ENCODE data around the gene GALNT9. TPM values are rescaled to one million over a fixed set of nuclear protein-coding genes. Genes with fewer than 3 reads are reported as not detected.

Gene GALNT9
- polyA plus RNA-seq, 1 of the 3 experiments (the other 2 are of a cell fraction), result not detected

DNA sequence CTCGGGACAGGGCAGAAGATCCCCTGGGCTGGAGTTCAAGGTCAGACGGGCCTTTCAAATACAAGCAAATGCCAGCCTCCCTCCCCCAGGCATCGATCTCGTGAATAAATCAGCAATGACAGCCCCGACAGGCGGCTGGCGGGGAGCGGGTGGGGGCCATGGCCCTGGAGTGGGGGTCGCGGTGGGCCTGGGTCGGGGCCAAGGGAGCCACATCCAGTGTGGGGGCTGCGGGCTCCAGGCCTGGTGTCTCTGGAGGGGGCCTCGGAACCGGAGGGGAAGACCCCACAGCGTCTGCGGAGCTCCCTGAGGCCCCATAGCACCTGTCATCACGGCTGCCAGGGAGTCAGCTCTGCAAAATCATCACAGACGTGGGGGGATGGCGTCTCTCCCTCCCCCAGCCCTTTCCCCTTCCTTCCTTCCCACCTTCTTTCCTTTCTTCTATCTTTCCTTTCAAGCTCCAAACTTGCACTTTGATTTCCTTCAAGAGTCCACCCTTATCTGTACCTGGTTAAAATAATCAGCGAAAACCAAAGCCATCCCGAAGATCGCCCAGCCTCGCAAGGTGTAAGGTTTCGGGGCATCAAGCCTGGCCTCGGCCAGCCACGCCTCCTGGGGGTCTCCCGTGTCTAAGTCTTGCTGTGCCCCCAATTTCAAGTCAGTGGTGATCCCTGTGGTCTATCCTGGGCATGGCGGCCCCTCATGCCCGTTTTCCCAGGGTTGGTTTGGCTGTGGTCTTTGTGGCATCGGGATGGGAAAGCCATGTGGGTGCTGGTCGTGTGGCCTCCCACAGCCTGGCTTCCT, 93.1 kb downstream of the GALNT9 start (continued):
- TF ChIP-seq, protein P1, sequence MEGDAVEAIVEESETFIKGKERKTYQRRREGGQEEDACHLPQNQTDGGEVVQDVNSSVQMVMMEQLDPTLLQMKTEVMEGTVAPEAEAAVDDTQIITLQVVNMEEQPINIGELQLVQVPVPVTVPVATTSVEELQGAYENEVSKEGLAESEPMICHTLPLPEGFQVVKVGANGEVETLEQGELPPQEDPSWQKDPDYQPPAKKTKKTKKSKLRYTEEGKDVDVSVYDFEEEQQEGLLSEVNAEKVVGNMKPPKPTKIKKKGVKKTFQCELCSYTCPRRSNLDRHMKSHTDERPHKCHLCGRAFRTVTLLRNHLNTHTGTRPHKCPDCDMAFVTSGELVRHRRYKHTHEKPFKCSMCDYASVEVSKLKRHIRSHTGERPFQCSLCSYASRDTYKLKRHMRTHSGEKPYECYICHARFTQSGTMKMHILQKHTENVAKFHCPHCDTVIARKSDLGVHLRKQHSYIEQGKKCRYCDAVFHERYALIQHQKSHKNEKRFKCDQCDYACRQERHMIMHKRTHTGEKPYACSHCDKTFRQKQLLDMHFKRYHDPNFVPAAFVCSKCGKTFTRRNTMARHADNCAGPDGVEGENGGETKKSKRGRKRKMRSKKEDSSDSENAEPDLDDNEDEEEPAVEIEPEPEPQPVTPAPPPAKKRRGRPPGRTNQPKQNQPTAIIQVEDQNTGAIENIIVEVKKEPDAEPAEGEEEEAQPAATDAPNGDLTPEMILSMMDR (IDR thresholded peaks at IDR 0.05), result no peak
- TF ChIP-seq MEF2A (IDR thresholded peaks at IDR 0.05; ENCODE audit: borderline replicate concordance, low read depth) (no peak), GATA2 (CRISPR knock-in tag; IDR thresholded peaks at IDR 0.05) (no peak), YY1 (IDR thresholded peaks at IDR 0.05; ENCODE audit: low read depth) (no peak), RXRA (IDR thresholded peaks at IDR 0.05; ENCODE audit: borderline replicate concordance, low read depth) (no peak), TEAD4 (IDR thresholded peaks at IDR 0.05; ENCODE audit: borderline replicate concordance, insufficient read depth) (no peak)

- no peak for TF ChIP-seq ELF1 (IDR thresholded peaks at IDR 0.05)
- H4K20me1 ChIP-seq (ENCODE audit: insufficient read depth), result no peaks in the 10 kb centered on the region
- DNase-seq, result no peak
- ChIA-PET CTCF (no interaction called here), POLR2A (no interaction called here)
- no peak overlapping the region for H3K9ac ChIP-seq
- no peak overlapping the region for H3K27ac ChIP-seq (ENCODE audit: low read depth in 2 of 2, low read length in 1 of 2)
- no peaks in the 10 kb centered on the region for H3K9me2 ChIP-seq
- H3K79me2 ChIP-seq (ENCODE audit: insufficient read depth), result no peaks in the 10 kb centered on the region
- no peaks in the 10 kb centered on the region for H3K36me3 ChIP-seq (replicated peaks in 1 of 2; ENCODE audit: control insufficient read depth in 1 of 2, insufficient read depth in 2 of 2, low read length in 1 of 2)
- WGBS (ENCODE audit: low lambda C conversion rate), result 8% methylated on average over 16 of the region's 25 CpGs
- peaks cover 35% of the 10 kb centered on the region for H3K27me3 ChIP-seq (ENCODE audit: insufficient read depth)
- H3F3A ChIP-seq (replicated peaks; ENCODE audit: insufficient read depth), result peaks cover 7% of the 10 kb centered on the region
- no peaks in the 10 kb centered on the region for H3K4me1 ChIP-seq (ENCODE audit: control insufficient read depth in 1 of 2, insufficient read depth in 2 of 2, low read depth in 1 of 2, low read length in 1 of 2)
- no peak overlapping the region for H2AFZ ChIP-seq (ENCODE audit: low read depth)
- no peak overlapping the region for H3K4me3 ChIP-seq (ENCODE audit: low read depth in 2 of 2, low read length in 1 of 2)
- no peak overlapping the region for H3K4me2 ChIP-seq
- H3K9me3 ChIP-seq, result no peaks in the 10 kb centered on the region
Measured at GRCh38 chr12:132235116-132235820, 94.1 kb downstream of the GALNT9 start.

DNA sequence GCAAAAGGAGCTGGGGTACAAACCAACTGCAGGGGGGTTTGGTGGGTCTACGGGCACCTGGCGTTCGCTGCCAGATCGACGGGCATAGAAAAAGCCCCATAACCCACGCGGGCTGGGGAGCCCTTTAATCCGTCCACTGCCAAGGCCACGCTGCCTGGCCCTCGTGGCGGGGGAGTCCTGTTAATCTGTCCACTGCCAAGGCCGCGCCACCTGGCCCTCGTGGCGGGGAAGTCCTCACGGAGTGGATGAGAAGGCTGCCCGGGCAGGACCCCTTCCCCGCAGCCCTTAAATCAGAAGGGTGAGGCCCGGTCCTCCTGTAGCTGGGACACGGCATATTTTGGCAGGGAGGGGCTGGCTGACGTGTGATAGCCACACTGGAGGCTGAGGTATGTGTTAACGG, 99.0 kb downstream of the GALNT9 start:
- TF ChIP-seq GATA2 (CRISPR knock-in tag; IDR thresholded peaks at IDR 0.05), result no peak
- TF ChIP-seq MXI1 (IDR thresholded peaks at IDR 0.05; ENCODE audit: low read depth, low read length), result no peak
- TF ChIP-seq NRF1 (IDR thresholded peaks at IDR 0.05; ENCODE audit: low read depth, low read length), result no peak
- no peak for TF ChIP-seq EZH2phosphoT487 (IDR thresholded peaks at IDR 0.05; ENCODE audit: borderline replicate concordance, low read depth)
- TF ChIP-seq, protein P1 (IDR thresholded peaks at IDR 0.05), result no peak
- no peak for TF ChIP-seq RXRA (IDR thresholded peaks at IDR 0.05; ENCODE audit: borderline replicate concordance, low read depth)
- no peak for TF ChIP-seq TEAD4 (IDR thresholded peaks at IDR 0.05; ENCODE audit: borderline replicate concordance, insufficient read depth)
- TF ChIP-seq CHD2 (IDR thresholded peaks at IDR 0.05; ENCODE audit: low read length, partially characterized antibody), result no peak
- no peak for TF ChIP-seq ZBTB33 (IDR thresholded peaks at IDR 0.05; ENCODE audit: borderline replicate concordance, low read depth)
- TF ChIP-seq TCF12 (IDR thresholded peaks at IDR 0.05), result no peak
- ChIA-PET POLR2A (no interaction called here), CTCF (interaction anchor here (1.4 kb wide), 1 partner anchor 11 kb away, joined by 3 read pairs; no protein-coding TSS in a partner anchor)
- Histone ChIP-seq H3K9me2 (no peaks in the 10 kb centered on the region), H3F3A (replicated peaks; ENCODE audit: insufficient read depth) (no peaks in the 10 kb centered on the region), H2AFZ (ENCODE audit: low read depth) (no peak overlapping the region), H3K27ac (ENCODE audit: low read depth in 2 of 2, low read length in 1 of 2) (no peak overlapping the region), H3K9ac (no peak overlapping the region), H3K27me3 (ENCODE audit: insufficient read depth) (peaks cover 46% of the 10 kb centered on the region), H3K9me3 (no peaks in the 10 kb centered on the region), H3K4me2 (no peak overlapping the region), H3K4me3 (ENCODE audit: low read depth in 2 of 2, low read length in 1 of 2) (no peak overlapping the region), H3K79me2 (ENCODE audit: insufficient read depth) (no peaks in the 10 kb centered on the region), H3K36me3 (replicated peaks in 1 of 2; ENCODE audit: control insufficient read depth in 1 of 2, insufficient read depth in 2 of 2, low read length in 1 of 2) (no peaks in the 10 kb centered on the region), H3K4me1 (ENCODE audit: control insufficient read depth in 1 of 2, insufficient read depth in 2 of 2, low read depth in 1 of 2, low read length in 1 of 2) (no peaks in the 10 kb centered on the region), H4K20me1 (ENCODE audit: insufficient read depth) (no peaks in the 10 kb centered on the region)
- WGBS (ENCODE audit: low lambda C conversion rate), result 8% methylated on average over 2 of the region's 22 CpGs
- DNase-seq, result no peak

Data from SK-N-SH (cell line).